Bone marrow (tissue), 2 donors: ENCODE data around the gene SOX12.
"Not testable (repeated sequence)": the region's sequence is repeated elsewhere in the genome, so short reads cannot be mapped to it uniquely, and the experiment has no call there.

ENCODE experiments used
- DNase-seq, 2 donors: peaks; one replicate each; lab custom pipeline; 2025; lab: John Stamatoyannopoulos, UW

Gene SOX12

GRCh38 chr20:328975-329695, 3.8 kb downstream of the SOX12 start:
- no peak for DNase-seq

GRCh38 chr20:329851-330232, 4.5 kb downstream of the SOX12 start:
- DNase-seq: no peak

GRCh38 chr20:330233-331149, 5.1 kb downstream of the SOX12 start:
- peak in 1 of 2 donors; percentile 80 for DNase-seq

- no peak for DNase-seq
These were observed 9.2 kb downstream of the SOX12 start for GRCh38 chr20:334578-334977.

DNA sequence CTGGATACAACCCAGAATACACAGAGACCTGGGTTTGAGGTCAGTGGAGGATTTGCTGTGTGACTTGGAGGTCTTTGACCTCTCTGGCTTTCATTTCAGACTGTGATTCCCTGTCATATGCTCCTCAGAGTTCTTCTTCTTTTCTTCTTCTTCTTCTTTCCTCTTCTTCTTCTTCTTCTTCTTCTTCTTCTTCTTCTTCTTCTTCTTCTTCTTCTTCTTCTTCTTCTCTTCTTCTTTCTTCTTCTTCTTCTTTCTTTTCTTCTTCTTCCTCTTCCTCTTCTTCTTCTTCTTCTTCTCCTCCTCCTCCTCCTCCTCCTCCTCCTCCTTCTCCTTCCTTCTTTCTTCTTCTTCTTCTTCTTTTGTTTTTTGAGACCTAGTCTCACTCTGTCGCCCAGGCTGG, 10.7 kb downstream of the SOX12 start:
- DNase-seq: not testable (repeated sequence)

GRCh38 chr20:341682-342081, 16.3 kb downstream of the SOX12 start:
- DNase-seq: peak in 1 of 2 donors; percentile 45

DNA sequence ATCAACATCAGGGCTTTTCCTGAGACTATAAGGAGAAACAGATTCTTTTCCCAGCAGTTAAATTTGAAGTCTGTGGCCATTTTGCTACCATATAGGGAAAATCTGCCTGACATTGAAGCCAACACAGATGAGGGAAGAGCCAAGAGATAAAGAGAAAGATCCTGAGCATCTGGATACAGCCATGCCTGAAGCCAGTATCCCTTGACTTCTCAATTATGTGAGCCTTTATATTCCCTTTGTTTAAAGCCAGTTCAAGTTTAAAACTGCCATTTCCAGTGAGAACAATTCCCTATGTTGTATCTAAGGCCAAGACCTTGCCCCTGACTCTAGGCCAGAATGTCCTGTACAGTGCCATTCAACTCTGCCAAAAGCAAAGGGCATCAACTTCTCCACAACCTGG, 17.8 kb downstream of the SOX12 start:
- no peak for DNase-seq

GRCh38 chr20:346033-346639, 20.8 kb downstream of the SOX12 start:
- DNase-seq: no peak

DNA sequence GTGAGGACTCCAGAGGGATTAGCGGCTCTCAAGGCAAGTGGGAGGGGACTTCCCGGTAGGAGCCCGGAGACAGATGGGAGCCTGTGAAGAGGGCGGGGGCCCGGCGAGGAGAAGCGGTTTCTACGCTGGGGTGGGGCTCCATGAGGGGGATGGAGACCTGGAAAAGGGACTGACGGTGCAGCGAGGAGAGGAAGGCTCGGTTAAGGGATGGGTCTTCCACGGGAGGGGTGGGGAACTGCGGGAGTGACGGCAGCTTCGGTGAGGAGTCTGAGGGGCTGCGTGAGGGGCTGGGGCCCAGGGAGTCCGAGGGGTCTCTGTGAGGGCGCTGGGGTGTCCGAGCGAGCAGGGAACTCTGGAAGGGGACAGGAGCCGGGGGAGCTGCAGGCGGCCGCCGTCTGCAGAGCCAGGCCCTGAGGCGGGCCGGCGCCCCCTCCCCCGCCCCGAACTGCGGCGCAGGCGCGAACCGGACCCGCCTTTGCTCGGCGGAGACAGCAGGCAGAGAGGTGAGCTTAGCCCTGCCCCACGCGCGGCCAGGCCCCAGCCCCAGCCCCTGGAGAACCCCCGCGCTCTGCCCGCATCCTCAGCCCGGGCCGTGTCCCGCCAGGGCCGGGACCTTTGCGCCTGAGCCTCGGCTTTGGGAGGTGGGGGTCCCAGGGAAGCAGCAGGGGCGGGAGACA, 21.4 kb downstream of the SOX12 start, which contains the start of gene NRSN2:
NRSN2 (plus strand) TSS at position 472 of the 677 bp plus-strand sequence. CDS start 2,533 bp downstream, outside the sequence.
- DNase-seq: no peak

GRCh38 chr20:347317-347639, 21.9 kb downstream of the SOX12 start:
- DNase-seq: no peak

GRCh38 chr20:347640-348484, 22.5 kb downstream of the SOX12 start:
- DNase-seq: peak; percentile 49

DNA sequence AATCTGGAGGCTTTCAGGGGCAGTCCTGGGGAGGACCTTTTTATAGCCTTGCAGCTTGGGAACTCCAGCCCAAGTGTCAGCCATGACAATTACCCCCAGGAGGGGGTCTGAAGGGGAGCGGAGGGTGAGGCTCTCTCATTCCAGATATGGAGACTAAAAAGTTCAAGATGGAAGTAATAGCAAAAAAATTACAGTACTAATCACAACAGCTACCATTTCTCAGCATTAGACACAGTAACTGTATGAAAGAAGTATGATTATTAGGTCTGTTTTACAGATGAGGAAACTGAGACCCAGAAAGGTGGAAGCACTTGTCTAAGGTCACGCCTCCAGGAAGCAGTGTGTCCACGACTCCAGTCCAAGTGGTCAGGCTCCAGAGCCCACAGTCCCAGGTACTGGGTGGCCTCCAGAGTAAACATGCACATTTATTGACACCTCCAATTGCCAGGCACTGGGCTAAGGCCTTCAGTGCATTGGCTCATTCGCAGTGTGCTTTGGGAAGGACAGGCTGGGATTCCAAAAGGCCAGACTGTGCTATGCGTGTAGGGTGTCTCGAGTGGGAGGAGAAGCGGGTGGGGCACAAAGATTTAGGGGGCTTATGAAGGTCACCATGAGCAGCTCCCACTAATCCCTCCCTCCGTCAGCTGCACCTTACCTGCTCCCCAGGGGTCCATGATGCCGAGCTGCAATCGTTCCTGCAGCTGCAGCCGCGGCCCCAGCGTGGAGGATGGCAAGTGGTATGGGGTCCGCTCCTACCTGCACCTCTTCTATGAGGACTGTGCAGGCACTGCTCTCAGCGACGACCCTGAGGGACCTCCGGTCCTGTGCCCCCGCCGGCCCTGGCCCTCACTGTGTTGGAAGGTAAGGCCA, 23.9 kb downstream of the SOX12 start:
- DNase-seq: no peak

DNA sequence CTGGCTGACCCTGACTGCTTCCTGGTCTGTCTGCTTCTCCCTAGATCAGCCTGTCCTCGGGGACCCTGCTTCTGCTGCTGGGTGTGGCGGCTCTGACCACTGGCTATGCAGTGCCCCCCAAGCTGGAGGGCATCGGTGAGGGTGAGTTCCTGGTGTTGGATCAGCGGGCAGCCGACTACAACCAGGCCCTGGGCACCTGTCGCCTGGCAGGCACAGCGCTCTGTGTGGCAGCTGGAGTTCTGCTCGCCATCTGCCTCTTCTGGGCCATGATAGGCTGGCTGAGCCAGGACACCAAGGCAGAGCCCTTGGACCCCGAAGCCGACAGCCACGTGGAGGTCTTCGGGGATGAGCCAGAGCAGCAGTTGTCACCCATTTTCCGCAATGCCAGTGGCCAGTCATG, 27.8 kb downstream of the SOX12 start:
- DNase-seq: no peak

DNA sequence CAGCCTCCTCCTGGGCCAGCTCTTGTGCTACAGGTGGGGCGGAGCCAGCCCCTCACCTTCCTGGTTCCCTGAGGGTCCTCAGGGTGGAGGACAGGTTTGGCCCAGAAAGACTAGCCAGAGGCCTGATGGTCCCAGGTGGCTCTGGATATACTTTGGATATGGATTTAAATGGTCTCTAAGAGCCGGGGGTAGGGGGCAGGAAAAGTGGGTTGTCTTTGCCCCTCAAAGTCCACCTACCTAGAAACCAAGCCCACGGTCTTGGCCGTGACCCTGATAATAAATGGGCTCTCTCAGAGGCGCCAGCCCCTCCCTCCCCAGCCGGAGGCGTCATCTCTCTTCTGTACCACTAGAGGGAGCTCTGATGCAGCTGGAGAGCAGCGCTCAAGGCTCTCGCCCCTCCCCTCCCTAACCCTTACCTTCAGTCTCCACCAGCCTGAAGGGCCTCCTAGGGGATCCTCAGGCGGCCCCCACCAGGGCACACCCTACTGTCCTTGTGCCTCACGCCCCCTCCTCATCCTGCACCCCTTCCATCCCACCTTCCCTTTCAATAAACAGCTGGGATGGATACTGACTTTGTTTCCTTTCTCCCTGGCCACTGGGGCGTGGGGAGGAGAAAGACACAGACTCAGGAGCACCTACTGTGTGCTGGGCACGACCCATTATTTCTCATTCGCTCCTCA, 29.1 kb downstream of the SOX12 start:
- peak; percentile 58 to 61 for DNase-seq

GRCh38 chr20:356154-356553, 30.8 kb downstream of the SOX12 start:
- DNase-seq: not testable (repeated sequence)

DNA sequence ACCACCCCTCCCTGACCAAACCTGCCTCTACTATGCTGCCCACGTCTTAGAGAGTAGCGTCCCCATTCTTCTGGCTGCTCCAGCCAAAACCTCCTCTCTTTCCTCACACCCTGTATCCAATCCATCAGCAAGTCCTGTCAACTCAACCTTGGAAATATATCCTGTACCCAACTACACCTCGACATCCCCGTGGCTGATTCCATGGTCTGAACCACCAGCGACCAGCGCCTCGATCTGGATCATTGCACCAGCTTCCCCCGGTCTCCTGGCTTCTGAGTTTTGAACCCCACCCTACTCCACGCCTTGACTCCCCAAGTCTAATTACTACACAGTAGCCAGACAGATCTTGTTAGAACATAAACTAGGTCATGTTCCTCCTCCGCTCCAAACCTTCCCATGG, 31.4 kb downstream of the SOX12 start:
- no peak for DNase-seq

GRCh38 chr20:358891-359555, 33.7 kb downstream of the SOX12 start:
- DNase-seq: no peak

- DNase-seq: no peak
These were observed 36.2 kb downstream of the SOX12 start for GRCh38 chr20:361561-361960.
